ENCODE data around the gene NTPCR. TPM values are rescaled to one million over a fixed set of nuclear protein-coding genes. Genes with fewer than 3 reads are reported as not detected.

The NTPCR gene
- total and polyA plus RNA-seq, 2 donors from 2014 or later: 40.2 to 95.7 TPM

DNA sequence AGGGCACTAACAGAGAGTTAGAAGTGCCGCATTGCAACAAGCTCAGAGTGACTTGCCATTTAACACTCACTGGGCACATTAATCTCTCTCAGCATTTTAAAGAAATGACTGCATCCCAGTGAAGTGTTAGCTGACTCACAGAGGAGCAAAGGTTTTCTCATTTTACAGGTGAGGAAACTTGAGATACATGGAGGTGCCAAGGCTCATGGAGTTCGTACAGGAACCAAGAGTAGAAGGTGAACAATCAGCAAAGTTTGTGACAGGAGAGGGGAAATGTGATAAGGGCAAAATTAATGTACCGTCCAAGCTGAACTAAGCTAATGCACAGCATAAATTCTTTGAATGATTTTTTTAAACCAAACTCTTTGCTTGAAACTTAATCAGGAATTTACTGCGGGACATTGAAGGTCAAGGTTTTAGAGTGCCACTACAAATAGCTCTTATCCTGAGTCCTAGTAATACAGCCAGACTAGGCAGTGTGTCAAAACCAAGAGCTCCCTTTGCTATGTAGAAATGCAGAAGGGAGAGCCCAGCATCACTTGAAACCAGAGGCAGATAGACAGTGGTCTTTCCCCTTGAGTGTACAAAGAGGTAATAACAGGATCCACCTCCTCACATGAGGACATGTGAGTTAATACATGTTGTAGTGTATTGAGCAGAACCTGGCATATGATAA is 22.4 kb upstream of the NTPCR start:
- Histone ChIP-seq H3K4me3 (ENCODE audit: low read length in 3 of 3) (no peak overlapping the region), H3K36me3 (ENCODE audit: control insufficient read depth in 2 of 3, insufficient read depth in 3 of 3, low read length in 3 of 3) (no peaks in the 10 kb centered on the region), H3K9ac (ENCODE audit: low read length in 3 of 3) (no peak overlapping the region), H3K27ac (ENCODE audit: low read depth in 2 of 2, low read length in 2 of 2) (no peak overlapping the region), H3K4me1 (ENCODE audit: control insufficient read depth in 2 of 3, insufficient read depth in 2 of 3, low read depth in 1 of 3, low read length in 3 of 3) (peaks cover 0 to 2% (median 0%) of the 10 kb centered on the region in 3 donors), H3K9me3 (ENCODE audit: control insufficient read depth in 2 of 3, insufficient read depth in 1 of 3, low read length in 3 of 3) (no peaks in the 10 kb centered on the region), H3K27me3 (ENCODE audit: control insufficient read depth, insufficient read depth, low read length) (no peaks in the 10 kb centered on the region)
- no peak for TF ChIP-seq CTCF (IDR thresholded peaks at IDR 0.05; ENCODE audit: borderline replicate concordance, extremely low read depth, insufficient read depth)
- intact Hi-C loops (cut with DNase I): no loop called here
- DNase-seq (peak in 4 of 5 donors; percentile 48 to 93 (median 72)), FAIRE-seq (no peak)

GRCh38 chr1:232932486-232933425 is 17.7 kb upstream of the NTPCR start:
- Histone ChIP-seq H3K9ac (ENCODE audit: low read length in 3 of 3) (no peak overlapping the region), H3K9me3 (ENCODE audit: control insufficient read depth in 2 of 3, insufficient read depth in 1 of 3, low read length in 3 of 3) (no peaks in the 10 kb centered on the region), H3K27ac (ENCODE audit: low read depth in 2 of 2, low read length in 2 of 2) (no peak overlapping the region), H3K27me3 (ENCODE audit: control insufficient read depth, insufficient read depth, low read length) (no peaks in the 10 kb centered on the region), H3K4me3 (ENCODE audit: low read length in 3 of 3) (no peak overlapping the region), H3K36me3 (ENCODE audit: control insufficient read depth in 2 of 3, insufficient read depth in 3 of 3, low read length in 3 of 3) (no peaks in the 10 kb centered on the region), H3K4me1 (ENCODE audit: control insufficient read depth in 2 of 3, insufficient read depth in 2 of 3, low read depth in 1 of 3, low read length in 3 of 3) (no peaks in the 10 kb centered on the region)
- no peak for DNase-seq
- intact Hi-C loops (cut with DNase I): no loop called here
- TF ChIP-seq CTCF (IDR thresholded peaks at IDR 0.05; ENCODE audit: borderline replicate concordance, extremely low read depth, insufficient read depth): no peak
- no peak for FAIRE-seq

DNA sequence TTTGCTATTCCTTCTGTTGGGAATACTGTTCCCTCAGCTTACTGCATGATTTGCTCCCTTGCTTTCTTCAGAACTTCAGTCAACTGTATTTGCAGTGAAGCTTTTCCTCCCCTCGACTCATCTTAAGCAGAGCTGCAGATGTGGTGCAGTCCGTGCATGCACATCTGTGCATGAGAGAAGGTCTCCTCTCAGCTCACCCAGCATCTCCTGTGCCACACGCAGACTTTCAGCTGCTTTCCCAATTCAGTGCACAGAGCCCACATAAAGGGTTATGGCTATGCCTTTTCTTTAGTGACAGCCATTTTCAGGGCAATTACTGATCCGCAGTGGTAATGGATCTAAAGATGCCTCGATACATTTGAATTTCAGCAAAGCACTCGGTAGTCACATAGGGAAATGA is 13.5 kb upstream of the NTPCR start:
- Histone ChIP-seq H3K4me3 (ENCODE audit: low read length in 3 of 3) (no peak overlapping the region), H3K9me3 (ENCODE audit: control insufficient read depth in 2 of 3, insufficient read depth in 1 of 3, low read length in 3 of 3) (no peaks in the 10 kb centered on the region), H3K27ac (ENCODE audit: low read depth in 2 of 2, low read length in 2 of 2) (no peak overlapping the region), H3K36me3 (ENCODE audit: control insufficient read depth in 2 of 3, insufficient read depth in 3 of 3, low read length in 3 of 3) (no peaks in the 10 kb centered on the region), H3K9ac (ENCODE audit: low read length in 3 of 3) (no peak overlapping the region), H3K4me1 (ENCODE audit: control insufficient read depth in 2 of 3, insufficient read depth in 2 of 3, low read depth in 1 of 3, low read length in 3 of 3) (no peaks in the 10 kb centered on the region), H3K27me3 (ENCODE audit: control insufficient read depth, insufficient read depth, low read length) (no peaks in the 10 kb centered on the region)
- FAIRE-seq (no peak), DNase-seq (no peak)
- TF ChIP-seq CTCF (IDR thresholded peaks at IDR 0.05; ENCODE audit: borderline replicate concordance, extremely low read depth, insufficient read depth): no peak
- intact Hi-C loops (cut with DNase I): no loop called here
